Measurements from ENCODE around the gene ASTN2.

DNA sequence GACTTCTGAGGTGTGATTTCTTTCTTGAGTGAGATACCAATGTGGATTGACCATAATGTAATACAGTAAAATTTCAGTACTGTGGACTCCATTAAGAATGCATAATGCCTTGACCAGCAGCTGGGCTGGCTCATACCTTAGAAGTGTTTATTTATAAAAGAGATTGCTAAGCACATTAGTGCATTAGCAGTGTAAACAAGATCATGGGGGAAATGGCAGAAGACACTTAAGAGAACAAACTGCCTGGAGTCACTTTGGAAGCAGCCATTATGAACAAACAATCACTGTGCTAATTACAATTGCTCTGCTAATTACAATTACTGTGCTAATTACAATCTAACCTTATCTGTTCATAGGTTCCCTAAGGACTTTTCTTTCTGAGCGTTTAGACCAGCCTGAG lies 623.5 kb downstream of the ASTN2 start:
- TF ChIP-seq, protein P1, sequence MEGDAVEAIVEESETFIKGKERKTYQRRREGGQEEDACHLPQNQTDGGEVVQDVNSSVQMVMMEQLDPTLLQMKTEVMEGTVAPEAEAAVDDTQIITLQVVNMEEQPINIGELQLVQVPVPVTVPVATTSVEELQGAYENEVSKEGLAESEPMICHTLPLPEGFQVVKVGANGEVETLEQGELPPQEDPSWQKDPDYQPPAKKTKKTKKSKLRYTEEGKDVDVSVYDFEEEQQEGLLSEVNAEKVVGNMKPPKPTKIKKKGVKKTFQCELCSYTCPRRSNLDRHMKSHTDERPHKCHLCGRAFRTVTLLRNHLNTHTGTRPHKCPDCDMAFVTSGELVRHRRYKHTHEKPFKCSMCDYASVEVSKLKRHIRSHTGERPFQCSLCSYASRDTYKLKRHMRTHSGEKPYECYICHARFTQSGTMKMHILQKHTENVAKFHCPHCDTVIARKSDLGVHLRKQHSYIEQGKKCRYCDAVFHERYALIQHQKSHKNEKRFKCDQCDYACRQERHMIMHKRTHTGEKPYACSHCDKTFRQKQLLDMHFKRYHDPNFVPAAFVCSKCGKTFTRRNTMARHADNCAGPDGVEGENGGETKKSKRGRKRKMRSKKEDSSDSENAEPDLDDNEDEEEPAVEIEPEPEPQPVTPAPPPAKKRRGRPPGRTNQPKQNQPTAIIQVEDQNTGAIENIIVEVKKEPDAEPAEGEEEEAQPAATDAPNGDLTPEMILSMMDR (conservative IDR thresholded peaks at IDR 0.05; ENCODE audit: low read depth in 2 of 2) = no peak
- TF ChIP-seq EZH2 (IDR thresholded peaks at IDR 0.05; ENCODE audit: low read depth, unreplicated experiment) (no peak), ZNF114 (CRISPR knock-in tag; IDR thresholded peaks at IDR 0.05) (no peak), POLR2AphosphoS5 (IDR thresholded peaks at IDR 0.05; ENCODE audit: low read depth) (no peak), ZNF331 (CRISPR knock-in tag; IDR thresholded peaks at IDR 0.05; ENCODE audit: low read depth) (no peak), EZH2phosphoT487 (IDR thresholded peaks at IDR 0.05; ENCODE audit: unreplicated experiment) (no peak), CREB1 (CRISPR knock-in tag; IDR thresholded peaks at IDR 0.05; ENCODE audit: low read depth) (no peak), JUNB (IDR thresholded peaks at IDR 0.05; ENCODE audit: unreplicated experiment) (no peak), STAT1 (IDR thresholded peaks at IDR 0.05; ENCODE audit: unreplicated experiment) (no peak), NANOG (IDR thresholded peaks at IDR 0.05; ENCODE audit: borderline replicate concordance) (no peak)
- TF ChIP-seq, protein P2, sequence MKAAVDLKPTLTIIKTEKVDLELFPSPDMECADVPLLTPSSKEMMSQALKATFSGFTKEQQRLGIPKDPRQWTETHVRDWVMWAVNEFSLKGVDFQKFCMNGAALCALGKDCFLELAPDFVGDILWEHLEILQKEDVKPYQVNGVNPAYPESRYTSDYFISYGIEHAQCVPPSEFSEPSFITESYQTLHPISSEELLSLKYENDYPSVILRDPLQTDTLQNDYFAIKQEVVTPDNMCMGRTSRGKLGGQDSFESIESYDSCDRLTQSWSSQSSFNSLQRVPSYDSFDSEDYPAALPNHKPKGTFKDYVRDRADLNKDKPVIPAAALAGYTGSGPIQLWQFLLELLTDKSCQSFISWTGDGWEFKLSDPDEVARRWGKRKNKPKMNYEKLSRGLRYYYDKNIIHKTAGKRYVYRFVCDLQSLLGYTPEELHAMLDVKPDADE (IDR thresholded peaks at IDR 0.05) = no peak
- TF ChIP-seq, protein P3, sequence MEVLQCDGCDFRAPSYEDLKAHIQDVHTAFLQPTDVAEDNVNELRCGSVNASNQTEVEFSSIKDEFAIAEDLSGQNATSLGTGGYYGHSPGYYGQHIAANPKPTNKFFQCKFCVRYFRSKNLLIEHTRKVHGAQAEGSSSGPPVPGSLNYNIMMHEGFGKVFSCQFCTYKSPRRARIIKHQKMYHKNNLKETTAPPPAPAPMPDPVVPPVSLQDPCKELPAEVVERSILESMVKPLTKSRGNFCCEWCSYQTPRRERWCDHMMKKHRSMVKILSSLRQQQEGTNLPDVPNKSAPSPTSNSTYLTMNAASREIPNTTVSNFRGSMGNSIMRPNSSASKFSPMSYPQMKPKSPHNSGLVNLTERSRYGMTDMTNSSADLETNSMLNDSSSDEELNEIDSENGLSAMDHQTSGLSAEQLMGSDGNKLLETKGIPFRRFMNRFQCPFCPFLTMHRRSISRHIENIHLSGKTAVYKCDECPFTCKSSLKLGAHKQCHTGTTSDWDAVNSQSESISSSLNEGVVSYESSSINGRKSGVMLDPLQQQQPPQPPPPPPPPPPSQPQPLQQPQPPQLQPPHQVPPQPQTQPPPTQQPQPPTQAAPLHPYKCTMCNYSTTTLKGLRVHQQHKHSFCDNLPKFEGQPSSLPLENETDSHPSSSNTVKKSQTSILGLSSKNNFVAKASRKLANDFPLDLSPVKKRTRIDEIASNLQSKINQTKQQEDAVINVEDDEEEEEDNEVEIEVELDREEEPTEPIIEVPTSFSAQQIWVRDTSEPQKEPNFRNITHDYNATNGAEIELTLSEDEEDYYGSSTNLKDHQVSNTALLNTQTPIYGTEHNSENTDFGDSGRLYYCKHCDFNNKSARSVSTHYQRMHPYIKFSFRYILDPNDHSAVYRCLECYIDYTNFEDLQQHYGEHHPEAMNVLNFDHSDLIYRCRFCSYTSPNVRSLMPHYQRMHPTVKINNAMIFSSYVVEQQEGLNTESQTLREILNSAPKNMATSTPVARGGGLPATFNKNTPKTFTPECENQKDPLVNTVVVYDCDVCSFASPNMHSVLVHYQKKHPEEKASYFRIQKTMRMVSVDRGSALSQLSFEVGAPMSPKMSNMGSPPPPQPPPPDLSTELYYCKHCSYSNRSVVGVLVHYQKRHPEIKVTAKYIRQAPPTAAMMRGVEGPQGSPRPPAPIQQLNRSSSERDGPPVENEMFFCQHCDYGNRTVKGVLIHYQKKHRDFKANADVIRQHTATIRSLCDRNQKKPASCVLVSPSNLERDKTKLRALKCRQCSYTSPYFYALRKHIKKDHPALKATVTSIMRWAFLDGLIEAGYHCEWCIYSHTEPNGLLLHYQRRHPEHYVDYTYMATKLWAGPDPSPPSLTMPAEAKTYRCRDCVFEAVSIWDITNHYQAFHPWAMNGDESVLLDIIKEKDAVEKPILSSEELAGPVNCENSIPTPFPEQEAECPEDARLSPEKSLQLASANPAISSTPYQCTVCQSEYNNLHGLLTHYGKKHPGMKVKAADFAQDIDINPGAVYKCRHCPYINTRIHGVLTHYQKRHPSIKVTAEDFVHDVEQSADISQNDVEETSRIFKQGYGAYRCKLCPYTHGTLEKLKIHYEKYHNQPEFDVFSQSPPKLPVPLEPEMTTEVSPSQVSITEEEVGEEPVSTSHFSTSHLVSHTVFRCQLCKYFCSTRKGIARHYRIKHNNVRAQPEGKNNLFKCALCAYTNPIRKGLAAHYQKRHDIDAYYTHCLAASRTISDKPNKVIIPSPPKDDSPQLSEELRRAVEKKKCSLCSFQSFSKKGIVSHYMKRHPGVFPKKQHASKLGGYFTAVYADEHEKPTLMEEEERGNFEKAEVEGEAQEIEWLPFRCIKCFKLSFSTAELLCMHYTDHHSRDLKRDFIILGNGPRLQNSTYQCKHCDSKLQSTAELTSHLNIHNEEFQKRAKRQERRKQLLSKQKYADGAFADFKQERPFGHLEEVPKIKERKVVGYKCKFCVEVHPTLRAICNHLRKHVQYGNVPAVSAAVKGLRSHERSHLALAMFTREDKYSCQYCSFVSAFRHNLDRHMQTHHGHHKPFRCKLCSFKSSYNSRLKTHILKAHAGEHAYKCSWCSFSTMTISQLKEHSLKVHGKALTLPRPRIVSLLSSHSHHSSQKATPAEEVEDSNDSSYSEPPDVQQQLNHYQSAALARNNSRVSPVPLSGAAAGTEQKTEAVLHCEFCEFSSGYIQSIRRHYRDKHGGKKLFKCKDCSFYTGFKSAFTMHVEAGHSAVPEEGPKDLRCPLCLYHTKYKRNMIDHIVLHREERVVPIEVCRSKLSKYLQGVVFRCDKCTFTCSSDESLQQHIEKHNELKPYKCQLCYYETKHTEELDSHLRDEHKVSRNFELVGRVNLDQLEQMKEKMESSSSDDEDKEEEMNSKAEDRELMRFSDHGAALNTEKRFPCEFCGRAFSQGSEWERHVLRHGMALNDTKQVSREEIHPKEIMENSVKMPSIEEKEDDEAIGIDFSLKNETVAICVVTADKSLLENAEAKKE (CRISPR knock-in tag; IDR thresholded peaks at IDR 0.05) = no peak
- TF ChIP-seq, protein P4, sequence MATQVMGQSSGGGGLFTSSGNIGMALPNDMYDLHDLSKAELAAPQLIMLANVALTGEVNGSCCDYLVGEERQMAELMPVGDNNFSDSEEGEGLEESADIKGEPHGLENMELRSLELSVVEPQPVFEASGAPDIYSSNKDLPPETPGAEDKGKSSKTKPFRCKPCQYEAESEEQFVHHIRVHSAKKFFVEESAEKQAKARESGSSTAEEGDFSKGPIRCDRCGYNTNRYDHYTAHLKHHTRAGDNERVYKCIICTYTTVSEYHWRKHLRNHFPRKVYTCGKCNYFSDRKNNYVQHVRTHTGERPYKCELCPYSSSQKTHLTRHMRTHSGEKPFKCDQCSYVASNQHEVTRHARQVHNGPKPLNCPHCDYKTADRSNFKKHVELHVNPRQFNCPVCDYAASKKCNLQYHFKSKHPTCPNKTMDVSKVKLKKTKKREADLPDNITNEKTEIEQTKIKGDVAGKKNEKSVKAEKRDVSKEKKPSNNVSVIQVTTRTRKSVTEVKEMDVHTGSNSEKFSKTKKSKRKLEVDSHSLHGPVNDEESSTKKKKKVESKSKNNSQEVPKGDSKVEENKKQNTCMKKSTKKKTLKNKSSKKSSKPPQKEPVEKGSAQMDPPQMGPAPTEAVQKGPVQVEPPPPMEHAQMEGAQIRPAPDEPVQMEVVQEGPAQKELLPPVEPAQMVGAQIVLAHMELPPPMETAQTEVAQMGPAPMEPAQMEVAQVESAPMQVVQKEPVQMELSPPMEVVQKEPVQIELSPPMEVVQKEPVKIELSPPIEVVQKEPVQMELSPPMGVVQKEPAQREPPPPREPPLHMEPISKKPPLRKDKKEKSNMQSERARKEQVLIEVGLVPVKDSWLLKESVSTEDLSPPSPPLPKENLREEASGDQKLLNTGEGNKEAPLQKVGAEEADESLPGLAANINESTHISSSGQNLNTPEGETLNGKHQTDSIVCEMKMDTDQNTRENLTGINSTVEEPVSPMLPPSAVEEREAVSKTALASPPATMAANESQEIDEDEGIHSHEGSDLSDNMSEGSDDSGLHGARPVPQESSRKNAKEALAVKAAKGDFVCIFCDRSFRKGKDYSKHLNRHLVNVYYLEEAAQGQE (IDR thresholded peaks at IDR 0.05; ENCODE audit: unreplicated experiment) = no peak

Data from GM23338 (cell line).